Measurements from ENCODE around the gene CYTH4. TPM values are rescaled to one million over a fixed set of nuclear protein-coding genes. Genes with fewer than 3 reads are reported as not detected.

The CYTH4 gene
- total and polyA plus RNA-seq, 2 donors (not counting 3 experiments of a cell fraction or from before 2014, with no cell fraction given): 0.06 TPM; not detected in 1

GRCh38 chr22:37317698-37318210 is 35.4 kb downstream of the CYTH4 start:
- H2AFZ ChIP-seq (ENCODE audit: low read depth, low read length): no peak overlapping the region
- H3K27ac ChIP-seq (ENCODE audit: insufficient read depth, low read depth, low read length): no peak overlapping the region
- ChIA-PET POLR2A (no interaction called here), CTCF (interaction anchor here (0.9 to 8.5 kb wide), 16 partner anchors 11 to 154 kb away, joined by 3 to 168 read pairs (median 4); partner anchors contain the start of gene ELFN2)
- H3K9ac ChIP-seq (replicated peaks; ENCODE audit: extremely low read depth, insufficient read depth, low read length): no peak overlapping the region
- no peak for DNase-seq (ENCODE audit: low read depth, low spot score)
- H3K4me3 ChIP-seq (replicated peaks in 1 of 3; ENCODE audit: insufficient read depth in 1 of 3, low read depth in 1 of 3, low read length in 3 of 3): no peak overlapping the region
- no peak overlapping the region for H3K4me2 ChIP-seq (ENCODE audit: insufficient read depth, low read length)
- no peaks in the 10 kb centered on the region for H4K20me1 ChIP-seq (replicated peaks; ENCODE audit: control insufficient read depth, extremely low read depth, insufficient read depth, low read length)
- intact Hi-C loops (cut with micrococcal nuclease) (loop anchor here (1.0 kb wide), 3 partner anchors 112 to 275 kb away; no protein-coding TSS in a partner anchor), dilution Hi-C loops (cut with MboI; ENCODE audit: extremely low pct_ligation_motif_present, low sequenced_read_pairs) (no loop called here)
- H3K9me3 ChIP-seq (replicated peaks; ENCODE audit: control insufficient read depth, insufficient read depth, low read length): no peaks in the 10 kb centered on the region
- no peak for FAIRE-seq
- H3K79me2 ChIP-seq (ENCODE audit: control insufficient read depth, insufficient read depth, low read length): no peaks in the 10 kb centered on the region
- H3K36me3 ChIP-seq (ENCODE audit: control insufficient read depth in 2 of 2, extremely low read depth in 1 of 2, insufficient read depth in 2 of 2, low read length in 2 of 2): no peaks in the 10 kb centered on the region
- no peak for TF ChIP-seq JUN (IDR thresholded peaks at IDR 0.05; ENCODE audit: borderline replicate concordance, insufficient read depth, insufficient read length, low read depth)
- no peaks in the 10 kb centered on the region for H3K9me1 ChIP-seq (replicated peaks; ENCODE audit: control insufficient read depth, extremely low read depth, insufficient read depth, low read length)
- H3K4me1 ChIP-seq (ENCODE audit: control insufficient read depth, extremely low read depth, insufficient read depth, low read length): peaks cover 6% of the 10 kb centered on the region
- no TSS peak for BruUV-seq (replicated peaks)
- no peaks in the 10 kb centered on the region for H3K27me3 ChIP-seq (ENCODE audit: control insufficient read depth in 2 of 2, insufficient read depth in 2 of 2, low read length in 2 of 2)

- H3K27me3 ChIP-seq (ENCODE audit: control insufficient read depth in 2 of 2, insufficient read depth in 2 of 2, low read length in 2 of 2): no peaks in the 10 kb centered on the region
- H3K79me2 ChIP-seq (ENCODE audit: control insufficient read depth, insufficient read depth, low read length): no peaks in the 10 kb centered on the region
- no peak overlapping the region for H3K4me3 ChIP-seq (replicated peaks in 1 of 3; ENCODE audit: insufficient read depth in 1 of 3, low read depth in 1 of 3, low read length in 3 of 3)
- intact Hi-C loops (cut with micrococcal nuclease): no loop called here
- no peak overlapping the region for H3K9ac ChIP-seq (replicated peaks; ENCODE audit: extremely low read depth, insufficient read depth, low read length)
- no peaks in the 10 kb centered on the region for H3K9me3 ChIP-seq (replicated peaks; ENCODE audit: control insufficient read depth, insufficient read depth, low read length)
- H3K9me1 ChIP-seq (replicated peaks; ENCODE audit: control insufficient read depth, extremely low read depth, insufficient read depth, low read length): no peaks in the 10 kb centered on the region
- no peaks in the 10 kb centered on the region for H4K20me1 ChIP-seq (replicated peaks; ENCODE audit: control insufficient read depth, extremely low read depth, insufficient read depth, low read length)
- H3K4me2 ChIP-seq (ENCODE audit: insufficient read depth, low read length): no peak overlapping the region
- BruUV-seq (replicated peaks): no TSS peak
- H3K36me3 ChIP-seq (ENCODE audit: control insufficient read depth in 2 of 2, extremely low read depth in 1 of 2, insufficient read depth in 2 of 2, low read length in 2 of 2): no peaks in the 10 kb centered on the region
- DNase-seq (ENCODE audit: low read depth, low spot score) (no peak), FAIRE-seq (no peak)
- ChIA-PET CTCF (interaction anchor here (0.9 to 8.5 kb wide), 17 partner anchors 10 to 153 kb away, joined by 3 to 168 read pairs (median 4); partner anchors contain the start of gene ELFN2), POLR2A (no interaction called here)
- H3K27ac ChIP-seq (ENCODE audit: insufficient read depth, low read depth, low read length): no peak overlapping the region
- H2AFZ ChIP-seq (ENCODE audit: low read depth, low read length): no peak overlapping the region
- dilution Hi-C loops (cut with MboI; ENCODE audit: extremely low pct_ligation_motif_present, low sequenced_read_pairs): no loop called here
- TF ChIP-seq POLR2AphosphoS5 (IDR thresholded peaks at IDR 0.05; ENCODE audit: insufficient read depth, low read depth, low read length) (no peak), POLR2A (IDR thresholded peaks at IDR 0.05; ENCODE audit: low read depth, low read length) (no peak), GATA2 (IDR thresholded peaks at IDR 0.05; ENCODE audit: insufficient read depth, insufficient read length, low read depth, low read length) (no peak), FOS (IDR thresholded peaks at IDR 0.05; ENCODE audit: borderline replicate concordance, insufficient read depth, low read length) (no peak), EZH2 (IDR thresholded peaks at IDR 0.05; ENCODE audit: borderline replicate concordance, low read depth, low read length, severe bottlenecking) (no peak), MYC (IDR thresholded peaks at IDR 0.05; ENCODE audit: low read depth, low read length) (no peak), CTCF (IDR thresholded peaks at IDR 0.05; ENCODE audit: extremely low read depth in 1 of 2, insufficient read depth in 1 of 2, low read depth in 1 of 2, low read length in 2 of 2) (no peak), MAX (IDR thresholded peaks at IDR 0.05; ENCODE audit: insufficient read depth, insufficient read length) (no peak), JUN (IDR thresholded peaks at IDR 0.05; ENCODE audit: borderline replicate concordance, insufficient read depth, insufficient read length, low read depth) (no peak)
- peaks cover 8% of the 10 kb centered on the region for H3K4me1 ChIP-seq (ENCODE audit: control insufficient read depth, extremely low read depth, insufficient read depth, low read length)
Observed at GRCh38 chr22:37318364-37319109, 36.2 kb downstream of the CYTH4 start.

Data from endothelial cell of umbilical vein (primary cell).